Trophoblast cell (in vitro differentiated cells and primary cell): ENCODE data around the gene GNA15.

ENCODE experiments used
- DNase-seq, 2 donors: peaks; one replicate each; pipeline ENCODE4 v3.0.0-alpha.2; 2016
- H2AFZ ChIP-seq: 2 replicates; pipeline ENCODE4 v1.6.1; 2013; ENCODE audit warnings: low read length, moderate library complexity, mild to moderate bottlenecking; ENCODE audit not compliant: insufficient read depth, poor library complexity
- H2AK5ac ChIP-seq: 2 replicates; pipeline ENCODE4 v1.6.1; 2013; ENCODE audit warnings: mild to moderate bottlenecking, low read length
- H2BK120ac ChIP-seq: 2 replicates; pipeline ENCODE4 v1.6.1; 2013; ENCODE audit warnings: low read length, mild to moderate bottlenecking, moderate library complexity; ENCODE audit not compliant: insufficient read depth, poor library complexity
- H2BK12ac ChIP-seq: 2 replicates; pipeline ENCODE4 v1.6.1; 2013; ENCODE audit warnings: mild to moderate bottlenecking, low read length, moderate library complexity
- H2BK5ac ChIP-seq: 2 replicates; pipeline ENCODE4 v1.6.1; 2013; ENCODE audit warnings: low read length, low read depth, moderate library complexity, mild to moderate bottlenecking; ENCODE audit not compliant: poor library complexity
- H3K14ac ChIP-seq: 2 replicates; pipeline ENCODE4 v1.6.1; 2013; ENCODE audit warnings: mild to moderate bottlenecking, low read length
- H3K18ac ChIP-seq: 2 replicates; pipeline ENCODE4 v1.6.1; 2013; ENCODE audit warnings: mild to moderate bottlenecking, low read length
- H3K23ac ChIP-seq: 2 replicates; pipeline ENCODE4 v1.6.1; 2013; ENCODE audit warnings: low read length
- H3K27ac ChIP-seq: 2 replicates; pipeline ENCODE4 v1.5.1; 2013; ENCODE audit warnings: low read depth, mild to moderate bottlenecking, inconsistent platforms, low read length, moderate library complexity
- H3K27me3 ChIP-seq: 2 replicates; pipeline ENCODE4 v1.6.1; 2013; ENCODE audit warnings: inconsistent platforms, mild to moderate bottlenecking, low read length, moderate library complexity; ENCODE audit not compliant: insufficient read depth
- H3K36me3 ChIP-seq, 2 experiments: 1 replicate in 1 of 2; 2 replicates in 1 of 2; pipeline ENCODE4 v1.6.1; 2013; ENCODE audit warnings: low read length in 2 of 2, mild to moderate bottlenecking in 2 of 2, moderate library complexity in 1 of 2; ENCODE audit not compliant: insufficient read depth in 2 of 2, control insufficient read depth in 1 of 2
- H3K4ac ChIP-seq: 2 replicates; pipeline ENCODE4 v1.6.1; 2013; ENCODE audit warnings: low read depth, mild to moderate bottlenecking, low read length, moderate library complexity
- H3K4me1 ChIP-seq, 2 experiments: 1 replicate in 1 of 2; 2 replicates in 1 of 2; pipeline ENCODE4 v1.6.1; 2013; ENCODE audit warnings: low read length in 2 of 2, mild to moderate bottlenecking in 2 of 2, moderate library complexity in 1 of 2; ENCODE audit not compliant: insufficient read depth in 2 of 2, control insufficient read depth in 1 of 2
- H3K4me2 ChIP-seq: 2 replicates; pipeline ENCODE4 v1.6.1; 2013; ENCODE audit warnings: inconsistent platforms, mild to moderate bottlenecking, low read length, moderate library complexity
- H3K4me3 ChIP-seq: 2 replicates; pipeline ENCODE4 v1.5.1; 2013; ENCODE audit warnings: mild to moderate bottlenecking, low read depth, low read length, inconsistent platforms
- H3K79me1 ChIP-seq: one replicate; pipeline ENCODE4 v1.6.1; 2013; ENCODE audit warnings: low read length
- H3K79me2 ChIP-seq: 2 replicates; pipeline ENCODE4 v1.6.1; 2013; ENCODE audit warnings: low read length, mild to moderate bottlenecking; ENCODE audit not compliant: control insufficient read depth, insufficient read depth, poor library complexity
- H3K9ac ChIP-seq: 2 replicates; pipeline ENCODE4 v1.6.1; 2013; ENCODE audit warnings: mild to moderate bottlenecking, low read length
- H3K9me3 ChIP-seq: 2 replicates; pipeline ENCODE4 v1.6.1; 2013; ENCODE audit warnings: low read depth, mild to moderate bottlenecking, control low read depth, inconsistent platforms, low read length; ENCODE audit not compliant: insufficient read depth
- H4K12ac ChIP-seq: 2 replicates; pipeline ENCODE4 v1.6.1; 2013; ENCODE audit warnings: low read depth, mild to moderate bottlenecking, low read length, moderate library complexity
- H4K8ac ChIP-seq: 2 replicates; pipeline ENCODE4 v1.6.1; 2013; ENCODE audit warnings: low read depth, mild to moderate bottlenecking, low read length, moderate library complexity
- H4K91ac ChIP-seq: one replicate; pipeline ENCODE4 v1.6.1; 2013; ENCODE audit warnings: low read depth, mild to moderate bottlenecking, low read length, moderate library complexity
- WGBS: extraction: QIAGEN DNeasy Blood & Tissue Kit; methylation state at CpG from one replicate; pipeline ENCODE4 v1.1.7; 2013; ENCODE audit warnings: missing lambda C conversion rate; ENCODE audit not compliant: insufficient read length, insufficient coverage; ENCODE audit errors: extremely low coverage; 5-methylcytosine and 5-hydroxymethylcytosine counted together

The GNA15 gene

DNA sequence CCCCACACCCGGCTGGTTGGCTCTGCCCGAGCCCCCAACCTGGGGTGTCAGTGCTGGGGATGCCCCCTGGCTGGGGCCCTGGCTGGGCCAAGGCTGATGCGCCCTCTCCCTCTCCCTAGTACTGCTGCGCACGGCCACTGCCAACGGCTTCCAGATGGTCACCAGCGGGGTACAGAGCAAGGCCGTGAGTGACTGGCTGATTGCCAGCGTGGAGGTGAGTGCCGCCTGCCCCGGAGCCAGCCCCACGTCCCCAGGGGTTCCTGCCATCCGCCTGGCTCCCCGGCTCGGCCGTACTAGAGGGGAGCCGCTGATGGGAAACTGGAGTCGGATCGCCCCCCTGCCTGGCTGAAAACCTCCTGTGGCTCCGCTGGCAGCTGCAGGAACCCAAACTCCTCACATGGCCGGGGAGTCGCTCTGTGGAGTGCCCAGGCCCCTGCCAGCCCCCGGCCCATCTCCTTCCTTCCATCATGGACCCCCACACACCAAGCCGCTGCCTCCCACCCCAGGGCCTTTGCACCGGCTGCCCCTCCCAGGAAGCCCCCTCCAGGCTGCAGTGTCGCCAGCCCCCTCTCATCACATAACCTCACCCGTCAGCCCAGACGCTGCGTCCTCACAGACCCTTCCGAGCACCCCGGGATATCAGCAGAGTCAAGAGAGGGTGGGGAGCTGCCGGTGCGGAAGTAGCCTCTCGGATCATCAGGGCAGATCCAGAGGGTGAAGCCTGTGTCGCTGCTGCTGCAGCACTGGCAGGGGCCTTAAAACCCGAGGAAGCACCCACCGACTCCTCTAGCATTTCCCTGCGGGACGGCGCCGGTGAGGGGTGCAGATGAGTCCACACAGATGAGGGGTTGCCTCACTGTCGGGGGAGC, 60.5 kb downstream of the GNA15 start:
- Histone ChIP-seq H3K27ac (no peak overlapping the region), H2BK5ac (no peak overlapping the region), H3K23ac (no peak overlapping the region), H2AK5ac (no peak overlapping the region), H2AFZ (no peak overlapping the region), H3K4me1 (no peaks in the 10 kb centered on the region), H3K36me3 (peaks cover 37 to 50% of the 10 kb centered on the region in 2 experiments), H3K4me3 (no peak overlapping the region), H4K12ac (no peak overlapping the region), H2BK12ac (no peak overlapping the region), H3K27me3 (no peaks in the 10 kb centered on the region), H4K91ac (no peak overlapping the region), H3K4me2 (no peak overlapping the region), H3K79me1 (no peaks in the 10 kb centered on the region), H4K8ac (no peak overlapping the region), H3K9me3 (no peaks in the 10 kb centered on the region), H2BK120ac (no peak overlapping the region), H3K9ac (no peak overlapping the region), H3K14ac (no peak overlapping the region), H3K18ac (no peak overlapping the region), H3K4ac (no peak overlapping the region), H3K79me2 (no peaks in the 10 kb centered on the region)
- no peak for DNase-seq
- no CpG with 5 or more reads among the region's 42 CpGs for WGBS

DNA sequence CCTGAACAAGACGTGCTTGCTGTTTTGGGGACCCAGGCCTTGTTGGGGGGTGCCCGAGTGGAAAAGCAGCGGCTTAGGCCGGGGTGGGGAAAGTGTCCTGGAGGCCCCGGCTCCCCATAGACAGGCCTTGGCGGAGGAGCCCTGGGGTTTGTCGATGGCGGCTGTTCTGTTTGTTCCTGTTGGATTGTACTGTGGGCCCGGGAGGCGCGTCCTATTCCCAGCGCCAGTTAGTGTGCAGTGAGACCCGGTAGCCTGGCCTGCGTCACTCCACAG, 61.0 kb downstream of the GNA15 start:
- Histone ChIP-seq H2BK5ac (no peak overlapping the region), H4K91ac (no peak overlapping the region), H2BK12ac (no peak overlapping the region), H2BK120ac (no peak overlapping the region), H4K12ac (no peak overlapping the region), H3K9me3 (no peaks in the 10 kb centered on the region), H3K4ac (no peak overlapping the region), H3K4me2 (no peak overlapping the region), H3K4me1 (no peaks in the 10 kb centered on the region), H3K27me3 (no peaks in the 10 kb centered on the region), H2AK5ac (no peak overlapping the region), H3K79me2 (no peaks in the 10 kb centered on the region), H3K14ac (no peak overlapping the region), H3K9ac (no peak overlapping the region), H2AFZ (no peak overlapping the region), H3K27ac (no peak overlapping the region), H3K18ac (no peak overlapping the region), H3K79me1 (no peaks in the 10 kb centered on the region), H3K36me3 (peaks cover 40 to 51% of the 10 kb centered on the region in 2 experiments), H3K4me3 (no peak overlapping the region), H3K23ac (no peak overlapping the region), H4K8ac (no peak overlapping the region)
- WGBS: no CpG with 5 or more reads among the region's 14 CpGs
- DNase-seq: no peak

- H3K4ac ChIP-seq: no peak overlapping the region
- H3K4me1 ChIP-seq: no peaks in the 10 kb centered on the region
- H3K23ac ChIP-seq: no peak overlapping the region
- no peak overlapping the region for H3K14ac ChIP-seq
- H2BK12ac ChIP-seq: no peak overlapping the region
- H2AFZ ChIP-seq: no peak overlapping the region
- H3K27me3 ChIP-seq: no peaks in the 10 kb centered on the region
- no peak overlapping the region for H2AK5ac ChIP-seq
- no peaks in the 10 kb centered on the region for H3K79me2 ChIP-seq
- H3K36me3 ChIP-seq: peaks cover 44 to 52% of the 10 kb centered on the region in 2 experiments
- no peak overlapping the region for H3K18ac ChIP-seq
- H4K91ac ChIP-seq: no peak overlapping the region
- no peaks in the 10 kb centered on the region for H3K79me1 ChIP-seq
- H3K4me2 ChIP-seq: no peak overlapping the region
- WGBS: no CpG with 5 or more reads among the region's 43 CpGs
- DNase-seq: no peak
- H3K27ac ChIP-seq: no peak overlapping the region
- no peak overlapping the region for H4K12ac ChIP-seq
- H3K9me3 ChIP-seq: no peaks in the 10 kb centered on the region
- no peak overlapping the region for H4K8ac ChIP-seq
- H3K9ac ChIP-seq: peak overlapping the region; percentile 17
- no peak overlapping the region for H2BK120ac ChIP-seq
- no peak overlapping the region for H2BK5ac ChIP-seq
- no peak overlapping the region for H3K4me3 ChIP-seq
Measured at GRCh38 chr19:3198901-3199700, 63.3 kb downstream of the GNA15 start.

GRCh38 chr19:3201072-3201700, 65.4 kb downstream of the GNA15 start:
- H3K23ac ChIP-seq: no peak overlapping the region
- H3K27ac ChIP-seq: no peak overlapping the region
- H3K27me3 ChIP-seq: no peaks in the 10 kb centered on the region
- no peak overlapping the region for H2BK12ac ChIP-seq
- peaks cover 54 to 59% of the 10 kb centered on the region in 2 experiments for H3K36me3 ChIP-seq
- H4K12ac ChIP-seq: no peak overlapping the region
- H4K91ac ChIP-seq: no peak overlapping the region
- H2BK5ac ChIP-seq: no peak overlapping the region
- no peak overlapping the region for H4K8ac ChIP-seq
- no peak overlapping the region for H3K4me2 ChIP-seq
- no peak overlapping the region for H3K4ac ChIP-seq
- no peak overlapping the region for H2AK5ac ChIP-seq
- no peak overlapping the region for H3K4me3 ChIP-seq
- H3K9ac ChIP-seq: no peak overlapping the region
- no peak overlapping the region for H3K18ac ChIP-seq
- H2AFZ ChIP-seq: no peak overlapping the region
- H3K79me2 ChIP-seq: no peaks in the 10 kb centered on the region
- no peak overlapping the region for H3K14ac ChIP-seq
- no peaks in the 10 kb centered on the region for H3K4me1 ChIP-seq
- H3K79me1 ChIP-seq: no peaks in the 10 kb centered on the region
- no CpG with 5 or more reads among the region's 39 CpGs for WGBS
- H3K9me3 ChIP-seq: peaks cover under 1% of the 10 kb centered on the region
- DNase-seq: no peak
- no peak overlapping the region for H2BK120ac ChIP-seq
